ENCODE data around the gene FKBP6. TPM values are rescaled to one million over a fixed set of nuclear protein-coding genes. Genes with fewer than 3 reads are reported as not detected.
"Not testable (repeated sequence)": the region's sequence is repeated elsewhere in the genome, so short reads cannot be mapped to it uniquely, and the experiment has no call there.

FKBP6 gene
- total RNA-seq, 6 experiments from 2014 or later, result not detected

- Histone ChIP-seq H3K36me3 (no peaks in the 10 kb centered on the region), H3K9me3 (no peaks in the 10 kb centered on the region), H3K4me1 (no peaks in the 10 kb centered on the region), H3K27ac (no peak overlapping the region), H3K4me3 (no peak overlapping the region), H3K27me3 (no peaks in the 10 kb centered on the region)
- intact Hi-C loops (cut with DNase I), result no loop called here
- DNase-seq (no peak), ATAC-seq (no peak)
- WGBS (ENCODE audit: insufficient coverage, low coverage, low lambda C conversion rate, missing lambda C conversion rate), result no CpG with 5 or more reads among the region's 11 CpGs
- no peak for TF ChIP-seq POLR2A (IDR thresholded peaks at IDR 0.05)
- TF ChIP-seq, protein P1, sequence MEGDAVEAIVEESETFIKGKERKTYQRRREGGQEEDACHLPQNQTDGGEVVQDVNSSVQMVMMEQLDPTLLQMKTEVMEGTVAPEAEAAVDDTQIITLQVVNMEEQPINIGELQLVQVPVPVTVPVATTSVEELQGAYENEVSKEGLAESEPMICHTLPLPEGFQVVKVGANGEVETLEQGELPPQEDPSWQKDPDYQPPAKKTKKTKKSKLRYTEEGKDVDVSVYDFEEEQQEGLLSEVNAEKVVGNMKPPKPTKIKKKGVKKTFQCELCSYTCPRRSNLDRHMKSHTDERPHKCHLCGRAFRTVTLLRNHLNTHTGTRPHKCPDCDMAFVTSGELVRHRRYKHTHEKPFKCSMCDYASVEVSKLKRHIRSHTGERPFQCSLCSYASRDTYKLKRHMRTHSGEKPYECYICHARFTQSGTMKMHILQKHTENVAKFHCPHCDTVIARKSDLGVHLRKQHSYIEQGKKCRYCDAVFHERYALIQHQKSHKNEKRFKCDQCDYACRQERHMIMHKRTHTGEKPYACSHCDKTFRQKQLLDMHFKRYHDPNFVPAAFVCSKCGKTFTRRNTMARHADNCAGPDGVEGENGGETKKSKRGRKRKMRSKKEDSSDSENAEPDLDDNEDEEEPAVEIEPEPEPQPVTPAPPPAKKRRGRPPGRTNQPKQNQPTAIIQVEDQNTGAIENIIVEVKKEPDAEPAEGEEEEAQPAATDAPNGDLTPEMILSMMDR (IDR thresholded peaks at IDR 0.05), result no peak
Measured at GRCh38 chr7:73366127-73366526, 38.2 kb downstream of the FKBP6 start.

DNA sequence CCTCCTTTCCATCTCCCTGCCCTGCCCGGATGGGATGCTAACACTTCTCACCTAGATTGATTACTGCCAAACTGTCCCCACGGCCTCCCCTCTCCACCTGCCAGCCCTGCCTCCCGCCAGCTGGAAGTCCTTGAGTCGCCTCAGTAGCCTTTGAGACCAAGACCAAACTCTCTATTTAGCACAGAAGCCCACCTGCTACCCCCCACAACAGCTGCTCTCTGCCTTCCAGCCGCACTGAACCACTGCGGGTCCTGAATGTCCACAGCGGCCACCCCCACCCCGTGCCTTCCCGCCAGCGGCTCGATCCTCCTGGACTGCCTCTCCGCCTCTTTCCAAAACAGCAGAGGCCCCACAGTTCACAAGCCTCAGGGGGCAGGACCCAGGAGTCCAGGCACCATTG is 39.0 kb downstream of the FKBP6 start:
- 69% methylated on average over 7 of the region's 12 CpGs for WGBS (ENCODE audit: insufficient coverage, low coverage, low lambda C conversion rate, missing lambda C conversion rate)
- Histone ChIP-seq H3K4me1 (no peaks in the 10 kb centered on the region), H3K36me3 (no peaks in the 10 kb centered on the region), H3K9me3 (no peaks in the 10 kb centered on the region), H3K27ac (no peak overlapping the region), H3K4me3 (no peak overlapping the region), H3K27me3 (no peaks in the 10 kb centered on the region)
- DNase-seq (no peak), ATAC-seq (no peak)
- no peak for TF ChIP-seq POLR2A (IDR thresholded peaks at IDR 0.05)
- intact Hi-C loops (cut with DNase I), result no loop called here

GRCh38 chr7:73369009-73369408 is 41.0 kb downstream of the FKBP6 start:
- no peaks in the 10 kb centered on the region for H3K9me3 ChIP-seq
- intact Hi-C loops (cut with DNase I), result no loop called here

DNA sequence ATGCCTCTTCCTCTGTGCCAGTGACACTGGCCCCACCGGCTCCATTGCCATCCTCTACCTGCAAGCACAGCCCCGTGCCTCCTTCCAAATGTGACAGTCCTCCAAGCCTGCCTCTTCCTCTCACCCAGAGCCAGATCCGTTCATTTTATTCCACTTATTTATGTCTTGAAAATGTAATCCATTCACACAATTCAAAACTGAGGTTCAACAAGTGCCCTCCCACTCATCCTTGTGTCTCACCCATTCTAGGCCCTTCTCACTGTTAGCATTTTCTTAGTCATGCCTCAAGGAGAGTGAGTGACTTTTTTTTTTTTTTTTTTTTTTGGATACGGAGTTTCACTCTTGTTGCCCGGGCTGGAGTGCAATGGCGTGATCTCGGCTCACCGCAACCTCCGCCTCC is 41.7 kb downstream of the FKBP6 start:
- no peak overlapping the region for H3K27ac ChIP-seq
- DNase-seq, result no peak
- ATAC-seq, result no peak
- 84% methylated on average over 3 of the region's 9 CpGs for WGBS (ENCODE audit: insufficient coverage, low coverage, low lambda C conversion rate, missing lambda C conversion rate)
- H3K4me1 ChIP-seq, result no peaks in the 10 kb centered on the region
- no peaks in the 10 kb centered on the region for H3K9me3 ChIP-seq
- no peak overlapping the region for H3K4me3 ChIP-seq
- no peaks in the 10 kb centered on the region for H3K27me3 ChIP-seq
- TF ChIP-seq, protein P1 (IDR thresholded peaks at IDR 0.05), result no peak
- no peak for TF ChIP-seq POLR2A (IDR thresholded peaks at IDR 0.05)
- H3K36me3 ChIP-seq, result no peaks in the 10 kb centered on the region
- intact Hi-C loops (cut with DNase I), result no loop called here

More at GRCh38 chr7:73369009-73369408, 41.0 kb downstream of the FKBP6 start:
- WGBS (ENCODE audit: insufficient coverage, low coverage, low lambda C conversion rate, missing lambda C conversion rate), result 76% methylated on average over 7 of the region's 11 CpGs
- Histone ChIP-seq H3K4me3 (no peak overlapping the region), H3K27ac (no peak overlapping the region), H3K27me3 (no peaks in the 10 kb centered on the region), H3K4me1 (no peaks in the 10 kb centered on the region), H3K36me3 (no peaks in the 10 kb centered on the region)
- no peak for TF ChIP-seq POLR2A (IDR thresholded peaks at IDR 0.05)
- TF ChIP-seq, protein P1 (IDR thresholded peaks at IDR 0.05), result no peak
- ATAC-seq (peak in 1 of 4 donors; percentile 42), DNase-seq (no peak)

- no peaks in the 10 kb centered on the region for H3K4me1 ChIP-seq
- no peak overlapping the region for H3K27ac ChIP-seq
- no peak overlapping the region for H3K4me3 ChIP-seq
- WGBS (ENCODE audit: insufficient coverage, low coverage, low lambda C conversion rate, missing lambda C conversion rate), result 48% methylated on average over 3 of the region's 13 CpGs
- H3K36me3 ChIP-seq, result no peaks in the 10 kb centered on the region
- no peaks in the 10 kb centered on the region for H3K27me3 ChIP-seq
- intact Hi-C loops (cut with DNase I), result no loop called here
- TF ChIP-seq, protein P1 (IDR thresholded peaks at IDR 0.05), result no peak
- TF ChIP-seq POLR2A (IDR thresholded peaks at IDR 0.05), result no peak
- ATAC-seq (no peak), DNase-seq (no peak)
- H3K9me3 ChIP-seq, result no peaks in the 10 kb centered on the region
Measured at GRCh38 chr7:73373741-73374140, 45.8 kb downstream of the FKBP6 start.

GRCh38 chr7:73376262-73376661 is 48.3 kb downstream of the FKBP6 start:
- 100% methylated on average over 1 of the region's 4 CpGs for WGBS (ENCODE audit: insufficient coverage, low coverage, low lambda C conversion rate, missing lambda C conversion rate)
- H3K4me3 ChIP-seq; DNase-seq; H3K4me1 ChIP-seq; H3K27me3 ChIP-seq; H3K27ac ChIP-seq; H3K36me3 ChIP-seq; intact Hi-C loops (cut with DNase I); H3K9me3 ChIP-seq: not testable (repeated sequence)
- peak in 1 of 4 donors; percentile 13 for ATAC-seq

All from right lobe of liver (tissue), 6 donors.